K562 (cell line): ENCODE results near the gene RHAG. TPM values are rescaled to one million over a fixed set of nuclear protein-coding genes. Genes with fewer than 3 reads are reported as not detected.

Experiments used
- CEBPB ChIP-seq: fragments of 450-650 bp; IDR thresholded peaks from 2 replicates; pipeline ENCODE4 v1.6.1; 2016; ENCODE audit warnings: missing genetic modification characterization, missing compliant biosample characterization
- CEBPG ChIP-seq, 3 experiments: fragments of 200-800 bp in 1 of 3; sonication (Bioruptor generic) in 1 of 3; sonication (generic) in 1 of 3; formaldehyde crosslinking in 1 of 3; IDR thresholded peaks in 2 of 3; conservative IDR thresholded peaks in 1 of 3; 2 replicates each; pipeline versions ENCODE4 v1.6.1 to v1.8.0; 2016 to 2022; ENCODE audit warnings: missing compliant biosample characterization in 2 of 3, missing genetic modification characterization in 2 of 3, mild to moderate bottlenecking in 1 of 3, missing genetic modification reagents in 1 of 3
- CHAMP1 ChIP-seq: fragments of 450-650 bp; IDR thresholded peaks from 2 replicates; pipeline ENCODE4 v1.6.1; 2016; ENCODE audit warnings: mild to moderate bottlenecking
- DMBX1 ChIP-seq: fragments of 250-450 bp; sonication (Bioruptor Pico); IDR thresholded peaks from 2 replicates; pipeline ENCODE4 v1.8.0; 2022; ENCODE audit warnings: inconsistent platforms, mild to moderate bottlenecking, moderate library complexity, borderline replicate concordance
- ETV6 ChIP-seq, 3 experiments: fragments of 150-350 bp in 1 of 3; sonication (generic) in 1 of 3; formaldehyde crosslinking in 1 of 3; IDR thresholded peaks; 2 replicates each; pipeline versions ENCODE4 v1.6.1 to v1.8.0; 2014 to 2022; ENCODE audit warnings: borderline replicate concordance in 2 of 3, low read depth in 2 of 3, antibody characterized with exemption in 1 of 3, low read length in 1 of 3, mild to moderate bottlenecking in 1 of 3, missing genetic modification reagents in 1 of 3
- FOXM1 ChIP-seq, 2 experiments: fragments of 450-650 bp in 1 of 2; sonication (generic) in 1 of 2; formaldehyde crosslinking in 1 of 2; IDR thresholded peaks; 2 replicates each; pipeline versions ENCODE4 v1.6.1 to v1.9.0; 2017 to 2022; ENCODE audit warnings: low read depth in 2 of 2, mild to moderate bottlenecking in 2 of 2, missing genetic modification reagents in 1 of 2, moderate library complexity in 1 of 2
- GTF2E2 ChIP-seq: fragments of 200-800 bp; sonication (Bioruptor generic); IDR thresholded peaks from 2 replicates; pipeline ENCODE4 v1.6.1; 2016; ENCODE audit warnings: missing genetic modification characterization, missing compliant biosample characterization
- IRF9 ChIP-seq: fragments of 450-650 bp; IDR thresholded peaks from 2 replicates; pipeline ENCODE4 v1.6.1; 2016; ENCODE audit warnings: missing biosample characterization, missing genetic modification characterization
- KDM5B ChIP-seq: fragments of 200-600 bp; sonication (generic); IDR thresholded peaks from 2 replicates; pipeline ENCODE4 v1.6.1; 2012; ENCODE audit warnings: low read depth, mild to moderate bottlenecking, moderate library complexity, low read length, control low read depth, inconsistent platforms; ENCODE audit not compliant: insufficient replicate concordance
- MEIS2 ChIP-seq: fragments of 450-650 bp; IDR thresholded peaks from 2 replicates; pipeline ENCODE4 v1.6.1; 2014; ENCODE audit warnings: mild to moderate bottlenecking; ENCODE audit not compliant: partially characterized antibody
- PHB ChIP-seq: fragments of 250-450 bp; sonication (Bioruptor Pico); IDR thresholded peaks from 2 replicates; pipeline ENCODE4 v1.5.0; 2021
- RCOR1 ChIP-seq, 2 experiments: IDR thresholded peaks; 2 replicates each; pipeline ENCODE4 v1.6.1; 2012; ENCODE audit warnings: low read depth in 2 of 2, low read length in 2 of 2, borderline replicate concordance in 1 of 2, improper control_type of control experiment in 1 of 2
- RERE ChIP-seq: sonication (generic); formaldehyde crosslinking; IDR thresholded peaks from 2 replicates; pipeline ENCODE4 v1.8.0; 2023; ENCODE audit warnings: missing genetic modification reagents, mild to moderate bottlenecking, borderline replicate concordance
- THAP7 ChIP-seq: fragments of 250-450 bp; sonication (Bioruptor Pico); IDR thresholded peaks from 2 replicates; pipeline ENCODE4 v1.5.0; 2021
- XRCC3 ChIP-seq: fragments of 450-650 bp; IDR thresholded peaks from 2 replicates; pipeline ENCODE4 v1.6.1; 2017; ENCODE audit warnings: mild to moderate bottlenecking, moderate library complexity
- polyA plus RNA-seq, 8 experiments: library from polyadenylated mRNA; depleted of rRNA in 4 of 8; stranded (reverse) in 5 of 8; unstranded in 3 of 8; fragments of >200 nt; fragmentation: Nextera tagmentation in 2 of 8; fragmentation: Illumina TruSeq in 1 of 8; extraction: Ambion mirVana in 2 of 8; extraction: Trizol in 1 of 8; gene quantifications; 2 replicates each; pipeline versions ENCODE4 v1.2.1 to v1.2.3, GENCODE V29; 2011 to 2014; ENCODE audit warnings: inconsistent platforms in 1 of 8, missing spikeins in 1 of 8
- total RNA-seq, 7 experiments: library from RNA; depleted of rRNA in 6 of 7; stranded (reverse); fragments of >200 nt in 6 of 7; fragmentation: Illumina TruSeq in 2 of 7; extraction: Trizol in 2 of 7; gene quantifications; 2 replicates each; pipeline versions ENCODE4 v1.2.1 to v1.2.3, GENCODE V29; 2011 to 2021; ENCODE audit warnings: low replicate concordance in 1 of 7

Gene RHAG
- total and polyA plus RNA-seq, 9 of the 15 experiments (the other 6 are each of a cell fraction or from before 2014, with no cell fraction given), result 290 to 1,202 (median 505) TPM

- TF ChIP-seq CEBPG (CRISPR knock-in tag; IDR thresholded peaks at IDR 0.05) (no peak), CEBPG (tag; conservative IDR thresholded peaks at IDR 0.05 in 1 of 2, IDR thresholded peaks at IDR 0.05 in 1 of 2) (peak in 1 of 2 experiments; percentile 65; a peak in 3 of 4 replicates), ETV6 (IDR thresholded peaks at IDR 0.05; ENCODE audit: borderline replicate concordance in 1 of 2, low read depth in 2 of 2, low read length in 1 of 2) (no peak), ETV6 (CRISPR knock-in tag; IDR thresholded peaks at IDR 0.05; ENCODE audit: borderline replicate concordance) (no peak), RERE (CRISPR knock-in tag) (no peak), THAP7 (CRISPR knock-in tag) (no peak), MEIS2 (peak; percentile 44), GTF2E2 (tag) (no peak), CEBPB (tag) (peak; percentile 78), KDM5B (no peak), IRF9 (tag) (no peak), RCOR1 (IDR thresholded peaks at IDR 0.05; ENCODE audit: borderline replicate concordance in 1 of 2, low read depth in 2 of 2, low read length in 2 of 2) (peak in 1 of 2 experiments; percentile 3; a peak in 1 of 4 replicates), XRCC3 (no peak), DMBX1 (0 out of 2 replicates have a peak, but pooled peaks have one; percentile 60), FOXM1 (IDR thresholded peaks at IDR 0.05; ENCODE audit: low read depth) (no peak), FOXM1 (CRISPR knock-in tag; IDR thresholded peaks at IDR 0.05; ENCODE audit: low read depth) (no peak), PHB (CRISPR knock-in tag) (no peak), CHAMP1 (peak; percentile 15; the same call in 1 of the 2 replicates)
These were observed 31.5 kb upstream of the RHAG start (continued) for GRCh38 chr6:49668083-49668511.
